ENCODE data around the gene SLC49A3. TPM values are rescaled to one million over a fixed set of nuclear protein-coding genes. Genes with fewer than 3 reads are reported as not detected.

Gene SLC49A3
- polyA plus RNA-seq, 3 donors: 9.5 to 29.8 (median 11.1) TPM

DNA sequence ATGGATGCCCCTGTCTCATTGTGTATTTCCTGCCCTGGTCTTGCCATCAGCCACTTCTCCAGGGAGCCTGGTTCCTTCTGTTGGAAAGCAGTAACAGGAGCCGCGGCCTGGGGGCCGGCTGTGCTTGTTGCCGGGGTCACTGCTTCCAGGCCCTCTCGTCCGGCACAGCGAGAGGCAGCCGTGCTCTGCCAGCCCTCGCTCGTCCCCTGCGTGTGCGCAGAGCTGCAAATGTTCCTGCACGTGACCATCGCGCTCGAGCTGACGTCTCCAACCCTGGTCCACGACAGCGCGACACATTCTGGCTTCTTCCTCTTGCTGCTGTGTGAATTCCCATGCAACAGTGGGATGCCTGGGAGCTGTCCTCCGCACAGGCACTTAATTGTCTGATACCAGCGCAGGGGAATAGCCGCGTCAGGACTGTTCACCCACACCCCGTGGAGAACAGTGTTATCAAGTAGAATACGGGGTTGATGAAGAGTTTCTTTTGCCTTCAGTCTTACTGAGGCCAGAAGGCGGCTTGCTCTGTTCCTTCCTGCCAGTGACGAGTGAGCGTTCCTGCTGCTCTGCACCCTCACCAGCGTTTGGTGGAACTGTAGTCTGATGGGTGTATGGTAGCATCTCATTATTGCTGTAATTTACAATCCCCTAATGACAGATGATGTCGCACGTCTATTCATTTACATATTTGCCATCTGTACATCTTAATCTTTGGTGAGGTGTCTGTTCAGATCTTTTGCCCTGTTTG is 51.2 kb downstream of the SLC49A3 start:
- 85% methylated on average over 26 of the region's 32 CpGs for WGBS (ENCODE audit: insufficient coverage)
- Histone ChIP-seq H3K4me1 (ENCODE audit: control insufficient read depth in 1 of 2, insufficient read depth in 2 of 2, low read length in 2 of 2) (no peaks in the 10 kb centered on the region), H4K20me1 (ENCODE audit: insufficient read depth, low read length) (no peaks in the 10 kb centered on the region), H3K4me3 (replicated peaks in 1 of 3; ENCODE audit: low read depth in 2 of 3, low read length in 3 of 3) (no peak overlapping the region), H3K79me2 (ENCODE audit: insufficient read depth, low read length) (no peaks in the 10 kb centered on the region), H3K27ac (ENCODE audit: low read depth in 1 of 2, low read length in 2 of 2) (no peak overlapping the region), H3K36me3 (replicated peaks in 1 of 2; ENCODE audit: control insufficient read depth in 1 of 2, insufficient read depth in 2 of 2, low read length in 2 of 2) (no peaks in the 10 kb centered on the region), H3K9me3 (replicated peaks in 1 of 2; ENCODE audit: control insufficient read depth in 1 of 2, insufficient read depth in 1 of 2, low read length in 2 of 2) (peaks cover 16 to 22% of the 10 kb centered on the region in 2 donors), H2AFZ (ENCODE audit: insufficient read depth, low read depth, low read length, poor library complexity, severe bottlenecking) (no peak overlapping the region), H3K4me2 (replicated peaks; ENCODE audit: extremely low read depth, low read length, poor library complexity, severe bottlenecking) (no peak overlapping the region), H3K27me3 (ENCODE audit: control insufficient read depth in 2 of 2, insufficient read depth in 2 of 2, low read length in 2 of 2) (no peaks in the 10 kb centered on the region), H3K9ac (ENCODE audit: insufficient read depth, low read length, poor library complexity, severe bottlenecking) (no peak overlapping the region)
- no peaks in the 10 kb centered on the region for H3K36me3 Mint-ChIP-seq
- TF ChIP-seq, protein P1, sequence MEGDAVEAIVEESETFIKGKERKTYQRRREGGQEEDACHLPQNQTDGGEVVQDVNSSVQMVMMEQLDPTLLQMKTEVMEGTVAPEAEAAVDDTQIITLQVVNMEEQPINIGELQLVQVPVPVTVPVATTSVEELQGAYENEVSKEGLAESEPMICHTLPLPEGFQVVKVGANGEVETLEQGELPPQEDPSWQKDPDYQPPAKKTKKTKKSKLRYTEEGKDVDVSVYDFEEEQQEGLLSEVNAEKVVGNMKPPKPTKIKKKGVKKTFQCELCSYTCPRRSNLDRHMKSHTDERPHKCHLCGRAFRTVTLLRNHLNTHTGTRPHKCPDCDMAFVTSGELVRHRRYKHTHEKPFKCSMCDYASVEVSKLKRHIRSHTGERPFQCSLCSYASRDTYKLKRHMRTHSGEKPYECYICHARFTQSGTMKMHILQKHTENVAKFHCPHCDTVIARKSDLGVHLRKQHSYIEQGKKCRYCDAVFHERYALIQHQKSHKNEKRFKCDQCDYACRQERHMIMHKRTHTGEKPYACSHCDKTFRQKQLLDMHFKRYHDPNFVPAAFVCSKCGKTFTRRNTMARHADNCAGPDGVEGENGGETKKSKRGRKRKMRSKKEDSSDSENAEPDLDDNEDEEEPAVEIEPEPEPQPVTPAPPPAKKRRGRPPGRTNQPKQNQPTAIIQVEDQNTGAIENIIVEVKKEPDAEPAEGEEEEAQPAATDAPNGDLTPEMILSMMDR (IDR thresholded peaks at IDR 0.05): no peak
- H3K9me3 Mint-ChIP-seq: peaks cover 9 to 36% (median 24%) of the 10 kb centered on the region in 7 donors
- no peak for DNase-seq
- H3K27me3 Mint-ChIP-seq (ENCODE audit: low read depth in 3 of 3): peaks cover 5 to 18% (median 14%) of the 10 kb centered on the region in 3 donors
- H3K4me1 Mint-ChIP-seq: no peaks in the 10 kb centered on the region
- intact Hi-C loops (cut with micrococcal nuclease): no loop called here
- peak overlapping the region in 1 of 2 donors; percentile 48 for H3K4me3 Mint-ChIP-seq
- H3K27ac Mint-ChIP-seq: no peak overlapping the region

DNA sequence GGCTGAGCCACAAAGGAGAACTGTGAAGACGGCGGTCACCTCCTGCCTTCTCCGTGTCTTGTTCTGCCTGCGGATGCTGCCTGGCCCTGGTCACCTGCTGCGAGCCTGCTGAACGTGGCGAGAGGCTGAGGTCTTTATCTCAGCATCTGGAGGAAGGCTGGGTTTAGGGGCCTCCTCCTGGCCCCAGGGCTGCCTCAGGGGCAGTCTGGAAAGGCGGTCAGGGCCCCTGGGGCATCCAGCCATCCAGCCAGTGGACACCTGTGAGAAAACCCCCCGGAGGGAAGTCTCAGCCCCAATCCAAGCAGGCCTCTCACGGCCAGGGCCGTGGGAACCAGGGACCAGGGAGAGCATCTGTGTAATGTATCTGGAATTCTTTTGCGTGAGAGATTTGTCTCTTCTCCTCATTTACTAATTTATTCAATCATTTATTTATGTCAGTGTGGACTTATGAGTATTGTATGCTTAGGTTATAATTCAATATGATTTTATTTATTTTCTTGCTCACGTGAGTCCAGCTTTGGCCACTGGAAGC is 52.3 kb downstream of the SLC49A3 start:
- Histone ChIP-seq H3K27me3 (ENCODE audit: control insufficient read depth in 2 of 2, insufficient read depth in 2 of 2, low read length in 2 of 2) (no peaks in the 10 kb centered on the region), H3K9me3 (replicated peaks in 1 of 2; ENCODE audit: control insufficient read depth in 1 of 2, insufficient read depth in 1 of 2, low read length in 2 of 2) (peaks cover 22 to 23% of the 10 kb centered on the region in 2 donors)

More for the DNA sequence above, 52.3 kb downstream of the SLC49A3 start:
- Histone ChIP-seq H3K27ac (ENCODE audit: low read depth in 1 of 2, low read length in 2 of 2) (no peak overlapping the region), H3K4me3 (replicated peaks in 1 of 3; ENCODE audit: low read depth in 2 of 3, low read length in 3 of 3) (no peak overlapping the region), H4K20me1 (ENCODE audit: insufficient read depth, low read length) (no peaks in the 10 kb centered on the region), H3K36me3 (replicated peaks in 1 of 2; ENCODE audit: control insufficient read depth in 1 of 2, insufficient read depth in 2 of 2, low read length in 2 of 2) (no peaks in the 10 kb centered on the region), H2AFZ (ENCODE audit: insufficient read depth, low read depth, low read length, poor library complexity, severe bottlenecking) (no peak overlapping the region), H3K4me1 (ENCODE audit: control insufficient read depth in 1 of 2, insufficient read depth in 2 of 2, low read length in 2 of 2) (no peaks in the 10 kb centered on the region), H3K4me2 (replicated peaks; ENCODE audit: extremely low read depth, low read length, poor library complexity, severe bottlenecking) (no peak overlapping the region), H3K9ac (ENCODE audit: insufficient read depth, low read length, poor library complexity, severe bottlenecking) (no peak overlapping the region), H3K79me2 (ENCODE audit: insufficient read depth, low read length) (no peaks in the 10 kb centered on the region)
- Mint-ChIP-seq H3K9me3 (peaks cover 16 to 35% (median 25%) of the 10 kb centered on the region in 7 donors), H3K36me3 (no peaks in the 10 kb centered on the region), H3K4me3 (no peak overlapping the region), H3K27ac (no peak overlapping the region), H3K4me1 (no peaks in the 10 kb centered on the region), H3K27me3 (ENCODE audit: low read depth in 3 of 3) (peaks cover 9 to 18% (median 14%) of the 10 kb centered on the region in 3 donors)
- TF ChIP-seq, protein P1 (IDR thresholded peaks at IDR 0.05): no peak
- DNase-seq: no peak
- WGBS (ENCODE audit: insufficient coverage): 92% methylated on average over 8 of the region's 13 CpGs
- intact Hi-C loops (cut with micrococcal nuclease): no loop called here
